ENCODE measurements around the gene HEATR5B. TPM values are rescaled to one million over a fixed set of nuclear protein-coding genes. Genes with fewer than 3 reads are reported as not detected.

Gene HEATR5B
- total RNA-seq, 1 experiment from 2014 or later: 13.1 TPM

- Mint-ChIP-seq H3K9me3 (ENCODE audit: low read depth, unreplicated experiment) (no peaks in the 10 kb centered on the region), H3K4me1 (ENCODE audit: low read depth, unreplicated experiment) (peaks cover 41% of the 10 kb centered on the region)
Observed at GRCh38 chr2:36966370-36967235, 117.6 kb downstream of the HEATR5B start, which contains the start of gene STRN. Gene STRN, minus strand, starts transcription at chr2:36966536. Its CDS starts 73 bp downstream, at chr2:36966463.

GRCh38 chr2:36965751-36966369, 118.3 kb downstream of the HEATR5B start:
- peak; percentile 39 for DNase-seq
- intact Hi-C loops (cut with micrococcal nuclease; ENCODE audit: unreplicated experiment): no loop called here
- H3K9me3 Mint-ChIP-seq (ENCODE audit: low read depth, unreplicated experiment): no peaks in the 10 kb centered on the region
- H3K27ac Mint-ChIP-seq (ENCODE audit: unreplicated experiment): peak overlapping the region; percentile 93
- H3K4me1 Mint-ChIP-seq (ENCODE audit: low read depth, unreplicated experiment): peaks cover 44% of the 10 kb centered on the region
- peak overlapping the region; percentile 90 for H3K4me3 Mint-ChIP-seq (ENCODE audit: low read depth, unreplicated experiment)
- CTCF ChIA-PET: interaction anchor here (0.7 kb wide), 2 partner anchors 9 to 13 kb away, joined by 3 read pairs; no protein-coding TSS in a partner anchor
- BruUV-seq (replicated peaks): no TSS peak
- no peaks in the 10 kb centered on the region for H3K27me3 Mint-ChIP-seq (ENCODE audit: unreplicated experiment)
- H3K36me3 Mint-ChIP-seq (ENCODE audit: insufficient read depth, unreplicated experiment): peaks cover 26% of the 10 kb centered on the region
- no peak for TF ChIP-seq CTCF (IDR thresholded peaks at IDR 0.05; ENCODE audit: unreplicated experiment)

More at GRCh38 chr2:36966370-36967235, 117.6 kb downstream of the HEATR5B start, which contains the start of gene STRN:
- intact Hi-C loops (cut with micrococcal nuclease; ENCODE audit: unreplicated experiment): no loop called here
- no peaks in the 10 kb centered on the region for H3K27me3 Mint-ChIP-seq (ENCODE audit: unreplicated experiment)
- H3K36me3 Mint-ChIP-seq (ENCODE audit: insufficient read depth, unreplicated experiment): peaks cover 26% of the 10 kb centered on the region
- DNase-seq: peak; percentile 98
- peak within 1 kb of the TSS; percentile 90 for H3K4me3 Mint-ChIP-seq (ENCODE audit: low read depth, unreplicated experiment)
- CTCF ChIA-PET: interaction anchor here (0.6 to 0.7 kb wide), 4 partner anchors 8 to 187 kb away, joined by 3 to 4 read pairs (median 3); no protein-coding TSS in a partner anchor
- no peak for TF ChIP-seq CTCF (IDR thresholded peaks at IDR 0.05; ENCODE audit: unreplicated experiment)
- no TSS peak for BruUV-seq (replicated peaks)
- H3K27ac Mint-ChIP-seq (ENCODE audit: unreplicated experiment): peak within 1 kb of the TSS; percentile 93

GRCh38 chr2:36965206-36965605, 119.0 kb downstream of the HEATR5B start:
- peaks cover 44% of the 10 kb centered on the region for H3K4me1 Mint-ChIP-seq (ENCODE audit: low read depth, unreplicated experiment)
- no peaks in the 10 kb centered on the region for H3K27me3 Mint-ChIP-seq (ENCODE audit: unreplicated experiment)
- H3K4me3 Mint-ChIP-seq (ENCODE audit: low read depth, unreplicated experiment): peak overlapping the region; percentile 90
- peak overlapping the region; percentile 93 for H3K27ac Mint-ChIP-seq (ENCODE audit: unreplicated experiment)
- peaks cover 26% of the 10 kb centered on the region for H3K36me3 Mint-ChIP-seq (ENCODE audit: insufficient read depth, unreplicated experiment)
- no TSS peak for BruUV-seq (replicated peaks)
- TF ChIP-seq CTCF (IDR thresholded peaks at IDR 0.05; ENCODE audit: unreplicated experiment): no peak
- no peaks in the 10 kb centered on the region for H3K9me3 Mint-ChIP-seq (ENCODE audit: low read depth, unreplicated experiment)
- intact Hi-C loops (cut with micrococcal nuclease; ENCODE audit: unreplicated experiment): no loop called here
- no peak for DNase-seq
- CTCF ChIA-PET: no interaction called here

- Mint-ChIP-seq H3K27me3 (ENCODE audit: unreplicated experiment) (no peaks in the 10 kb centered on the region), H3K9me3 (ENCODE audit: low read depth, unreplicated experiment) (no peaks in the 10 kb centered on the region), H3K4me3 (ENCODE audit: low read depth, unreplicated experiment) (peak overlapping the region; percentile 90), H3K4me1 (ENCODE audit: low read depth, unreplicated experiment) (peaks cover 44% of the 10 kb centered on the region), H3K27ac (ENCODE audit: unreplicated experiment) (peak overlapping the region; percentile 8), H3K36me3 (ENCODE audit: insufficient read depth, unreplicated experiment) (peaks cover 26% of the 10 kb centered on the region)
- intact Hi-C loops (cut with micrococcal nuclease; ENCODE audit: unreplicated experiment): no loop called here
- TSS peak; percentile 53 for BruUV-seq (replicated peaks)
- CTCF ChIA-PET: interaction anchor here (0.5 kb wide), 1 partner anchor 12 kb away, joined by 3 read pairs; no protein-coding TSS in a partner anchor
- TF ChIP-seq CTCF (IDR thresholded peaks at IDR 0.05; ENCODE audit: unreplicated experiment): no peak
- DNase-seq: no peak
Observed at GRCh38 chr2:36964496-36965058, 119.6 kb downstream of the HEATR5B start.

Data from Calu3 (cell line).